Measurements from ENCODE around the gene VEGFC.

Gene VEGFC

GRCh38 chr4:176744091-176744490 is 48.6 kb downstream of the VEGFC start:
- POLR2A ChIA-PET, result no interaction called here
- TF ChIP-seq FOXK2 (IDR thresholded peaks at IDR 0.05) (no peak), FOXM1 (IDR thresholded peaks at IDR 0.05; ENCODE audit: borderline replicate concordance) (no peak), NFRKB (IDR thresholded peaks at IDR 0.05) (no peak), CTBP1 (IDR thresholded peaks at IDR 0.05; ENCODE audit: borderline replicate concordance) (no peak), SP1 (IDR thresholded peaks at IDR 0.05) (no peak), LEF1 (IDR thresholded peaks at IDR 0.05; ENCODE audit: borderline replicate concordance) (no peak), L3MBTL2 (conservative IDR thresholded peaks at IDR 0.05) (no peak), HDGF (IDR thresholded peaks at IDR 0.05; ENCODE audit: borderline replicate concordance) (no peak), TARDBP (IDR thresholded peaks at IDR 0.05) (no peak), ZNF384 (IDR thresholded peaks at IDR 0.05) (no peak), BHLHE40 (IDR thresholded peaks at IDR 0.05; ENCODE audit: borderline replicate concordance) (no peak), FOXA1 (IDR thresholded peaks at IDR 0.05) (no peak), SUZ12 (IDR thresholded peaks at IDR 0.05) (no peak), ARNT (IDR thresholded peaks at IDR 0.05) (no peak), ELF4 (IDR thresholded peaks at IDR 0.05) (no peak)
- TF ChIP-seq, protein P1, sequence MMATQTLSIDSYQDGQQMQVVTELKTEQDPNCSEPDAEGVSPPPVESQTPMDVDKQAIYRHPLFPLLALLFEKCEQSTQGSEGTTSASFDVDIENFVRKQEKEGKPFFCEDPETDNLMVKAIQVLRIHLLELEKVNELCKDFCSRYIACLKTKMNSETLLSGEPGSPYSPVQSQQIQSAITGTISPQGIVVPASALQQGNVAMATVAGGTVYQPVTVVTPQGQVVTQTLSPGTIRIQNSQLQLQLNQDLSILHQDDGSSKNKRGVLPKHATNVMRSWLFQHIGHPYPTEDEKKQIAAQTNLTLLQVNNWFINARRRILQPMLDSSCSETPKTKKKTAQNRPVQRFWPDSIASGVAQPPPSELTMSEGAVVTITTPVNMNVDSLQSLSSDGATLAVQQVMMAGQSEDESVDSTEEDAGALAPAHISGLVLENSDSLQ (IDR thresholded peaks at IDR 0.05), result no peak
- CTCF ChIA-PET, result no interaction called here
- no peak for DNase-seq (ENCODE audit: extremely low spot score)

- TF ChIP-seq, protein P1 (IDR thresholded peaks at IDR 0.05), result no peak
- TF ChIP-seq FOXK2 (IDR thresholded peaks at IDR 0.05) (no peak), SUZ12 (IDR thresholded peaks at IDR 0.05) (no peak), CTBP1 (IDR thresholded peaks at IDR 0.05; ENCODE audit: borderline replicate concordance) (no peak), SP1 (IDR thresholded peaks at IDR 0.05) (no peak), FOXM1 (IDR thresholded peaks at IDR 0.05; ENCODE audit: borderline replicate concordance) (no peak)
- POLR2A ChIA-PET, result no interaction called here
- CTCF ChIA-PET, result no interaction called here
- DNase-seq (ENCODE audit: extremely low spot score), result no peak
Measured at GRCh38 chr4:176742211-176742610, 50.5 kb downstream of the VEGFC start.

DNA sequence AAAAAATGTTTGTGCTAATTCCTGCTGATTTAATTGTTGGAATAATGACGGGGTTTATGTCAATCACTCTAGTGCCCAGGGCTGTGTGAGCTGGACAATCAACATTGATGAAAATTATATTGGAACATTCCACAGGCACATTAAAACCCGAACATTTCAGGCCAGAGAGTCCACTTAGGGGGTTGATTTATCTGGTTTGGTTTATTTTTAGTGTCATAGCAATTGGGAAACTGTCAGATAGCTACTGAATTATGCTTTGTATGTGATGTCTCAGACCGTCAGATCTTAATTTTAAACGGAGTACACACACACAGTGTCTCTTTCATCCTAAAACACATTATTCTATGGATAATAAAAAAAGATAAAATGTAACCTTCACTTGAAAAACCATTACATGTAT is 51.5 kb downstream of the VEGFC start:
- no peak for DNase-seq (ENCODE audit: extremely low spot score)
- TF ChIP-seq FOXK2 (IDR thresholded peaks at IDR 0.05) (no peak), TARDBP (IDR thresholded peaks at IDR 0.05) (no peak), FOXM1 (IDR thresholded peaks at IDR 0.05; ENCODE audit: borderline replicate concordance) (no peak), CTBP1 (IDR thresholded peaks at IDR 0.05; ENCODE audit: borderline replicate concordance) (no peak)
- POLR2A ChIA-PET, result no interaction called here
- CTCF ChIA-PET, result no interaction called here

DNA sequence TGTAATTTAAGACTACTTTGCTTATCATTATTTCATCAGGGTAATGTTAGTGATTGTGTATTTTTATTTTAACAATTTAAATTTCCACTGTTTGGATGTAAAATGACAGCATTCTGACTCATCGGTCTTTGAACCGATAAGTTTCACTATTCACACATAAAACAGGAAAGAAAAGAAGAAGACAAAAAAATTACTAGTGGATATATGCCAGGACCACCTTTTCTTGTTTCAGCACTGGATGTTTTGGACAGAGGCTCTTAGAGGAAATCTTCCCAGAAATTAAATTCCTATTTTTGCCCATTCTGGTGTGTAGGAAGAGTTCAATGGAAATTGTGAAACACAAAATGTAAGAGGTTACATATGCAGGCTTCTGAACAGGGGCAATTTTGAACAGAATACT is 57.4 kb downstream of the VEGFC start:
- DNase-seq (ENCODE audit: extremely low spot score), result no peak
- ChIA-PET POLR2A (no interaction called here), CTCF (no interaction called here)
- no peak for TF ChIP-seq NFRKB (IDR thresholded peaks at IDR 0.05)
- TF ChIP-seq ARNT (IDR thresholded peaks at IDR 0.05), result no peak
- TF ChIP-seq FOXA1 (IDR thresholded peaks at IDR 0.05), result no peak
- TF ChIP-seq LEF1 (IDR thresholded peaks at IDR 0.05; ENCODE audit: borderline replicate concordance), result no peak
- no peak for TF ChIP-seq L3MBTL2 (conservative IDR thresholded peaks at IDR 0.05)
- TF ChIP-seq SUZ12 (IDR thresholded peaks at IDR 0.05), result no peak
- TF ChIP-seq ZNF384 (IDR thresholded peaks at IDR 0.05), result no peak
- no peak for TF ChIP-seq TARDBP (IDR thresholded peaks at IDR 0.05)
- TF ChIP-seq FOXM1 (IDR thresholded peaks at IDR 0.05; ENCODE audit: borderline replicate concordance), result no peak
- TF ChIP-seq FOXK2 (IDR thresholded peaks at IDR 0.05), result no peak
- TF ChIP-seq ELF4 (IDR thresholded peaks at IDR 0.05), result no peak
- TF ChIP-seq HDGF (IDR thresholded peaks at IDR 0.05; ENCODE audit: borderline replicate concordance), result no peak
- TF ChIP-seq, protein P1 (IDR thresholded peaks at IDR 0.05), result no peak
- no peak for TF ChIP-seq SP1 (IDR thresholded peaks at IDR 0.05)
- no peak for TF ChIP-seq BHLHE40 (IDR thresholded peaks at IDR 0.05; ENCODE audit: borderline replicate concordance)
- no peak for TF ChIP-seq CTBP1 (IDR thresholded peaks at IDR 0.05; ENCODE audit: borderline replicate concordance)

- DNase-seq (ENCODE audit: extremely low spot score), result no peak
- TF ChIP-seq ARNT (IDR thresholded peaks at IDR 0.05), result no peak
- TF ChIP-seq ZNF384 (IDR thresholded peaks at IDR 0.05), result no peak
- TF ChIP-seq BHLHE40 (IDR thresholded peaks at IDR 0.05; ENCODE audit: borderline replicate concordance), result no peak
- no peak for TF ChIP-seq FOXM1 (IDR thresholded peaks at IDR 0.05; ENCODE audit: borderline replicate concordance)
- TF ChIP-seq CTBP1 (IDR thresholded peaks at IDR 0.05; ENCODE audit: borderline replicate concordance), result no peak
- TF ChIP-seq, protein P1 (IDR thresholded peaks at IDR 0.05), result no peak
- POLR2A ChIA-PET, result no interaction called here
- CTCF ChIA-PET, result no interaction called here
Measured at GRCh38 chr4:176734461-176734860, 58.3 kb downstream of the VEGFC start.

DNA sequence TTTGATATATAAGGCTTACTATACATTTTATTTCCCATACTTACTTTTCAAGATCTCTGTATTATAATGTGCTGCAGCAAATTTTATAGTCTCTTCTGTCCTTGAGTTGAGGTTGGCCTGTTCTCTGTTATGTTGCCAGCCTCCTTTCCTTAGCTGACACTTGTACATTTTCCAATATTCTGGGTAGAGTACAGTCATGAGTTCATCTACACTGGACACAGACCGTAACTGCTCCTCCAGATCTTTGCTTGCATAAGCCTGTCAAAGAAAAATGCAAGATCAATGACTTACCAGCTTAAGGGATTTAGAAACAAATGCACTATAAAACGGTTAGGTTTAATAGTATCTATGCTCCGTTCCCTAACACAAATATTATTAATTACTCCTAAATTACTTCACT is 63.2 kb downstream of the VEGFC start:
- DNase-seq (ENCODE audit: extremely low spot score), result no peak
- TF ChIP-seq TARDBP (IDR thresholded peaks at IDR 0.05) (no peak), FOXM1 (IDR thresholded peaks at IDR 0.05; ENCODE audit: borderline replicate concordance) (no peak), BHLHE40 (IDR thresholded peaks at IDR 0.05; ENCODE audit: borderline replicate concordance) (no peak), ELF4 (IDR thresholded peaks at IDR 0.05) (no peak), L3MBTL2 (conservative IDR thresholded peaks at IDR 0.05) (no peak), LEF1 (IDR thresholded peaks at IDR 0.05; ENCODE audit: borderline replicate concordance) (no peak), SUZ12 (IDR thresholded peaks at IDR 0.05) (no peak), ZNF384 (IDR thresholded peaks at IDR 0.05) (no peak), NFRKB (IDR thresholded peaks at IDR 0.05) (no peak), CTBP1 (IDR thresholded peaks at IDR 0.05; ENCODE audit: borderline replicate concordance) (no peak), FOXA1 (IDR thresholded peaks at IDR 0.05) (no peak), SP1 (IDR thresholded peaks at IDR 0.05) (no peak), ARNT (IDR thresholded peaks at IDR 0.05) (no peak)
- ChIA-PET CTCF (no interaction called here), POLR2A (no interaction called here)
